ENCODE data around the gene RAB4B. TPM values are rescaled to one million over a fixed set of nuclear protein-coding genes. Genes with fewer than 3 reads are reported as not detected.

Gene RAB4B
- total RNA-seq, 4 donors from 2014 or later, result 12.4 to 20.7 (median 17.0) TPM

DNA sequence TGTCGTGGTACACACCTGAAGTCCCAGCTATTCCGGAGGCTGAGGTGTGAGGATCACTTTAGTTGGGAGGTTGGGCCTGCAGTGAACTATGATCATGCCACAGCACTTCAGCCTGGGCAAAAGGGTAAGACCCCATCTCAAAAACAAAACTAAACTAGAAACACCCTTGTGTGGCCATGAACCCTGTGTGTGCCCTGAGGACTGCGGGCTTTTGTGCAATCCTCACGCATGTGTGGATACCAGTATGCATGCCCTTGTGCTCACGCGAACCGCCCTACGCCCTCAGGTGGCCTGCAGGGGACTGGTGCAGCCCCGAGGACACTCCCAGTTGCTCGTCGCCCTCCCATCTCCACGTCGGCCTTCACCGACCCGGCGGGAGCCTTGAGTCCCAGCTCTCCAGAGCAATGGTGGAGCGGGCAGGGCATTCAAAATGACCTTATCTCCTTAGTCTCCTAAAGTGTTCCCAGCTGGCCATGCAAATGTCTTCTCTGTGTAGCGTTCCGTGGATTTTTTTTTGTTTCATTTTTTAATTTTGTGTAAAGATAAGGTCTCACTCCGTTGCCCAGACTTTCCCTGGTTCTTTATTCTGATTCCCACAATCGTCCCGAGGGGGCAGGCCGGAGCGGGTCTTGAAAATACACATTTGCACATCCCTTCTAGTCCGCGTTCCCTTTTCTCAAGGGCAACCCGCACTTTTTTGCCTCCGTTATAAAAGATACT, 20.1 kb downstream of the RAB4B start:
- Histone ChIP-seq H3K36me3 (peaks cover 8% of the 10 kb centered on the region), H3K4me3 (peak overlapping the region; percentile 97), H3K27me3 (no peaks in the 10 kb centered on the region), H3K27ac (peak overlapping the region; percentile 84), H3K9me3 (no peaks in the 10 kb centered on the region), H3K4me1 (peaks cover 42% of the 10 kb centered on the region)
- DNase-seq (ENCODE audit: low spot score in 2 of 2), result peak; percentile 85 to 87
- TF ChIP-seq POLR2A (IDR thresholded peaks at IDR 0.05), result no peak
- TF ChIP-seq POLR2AphosphoS5 (IDR thresholded peaks at IDR 0.05), result no peak
- TF ChIP-seq EP300 (IDR thresholded peaks at IDR 0.05), result no peak
- TF ChIP-seq, protein P1, sequence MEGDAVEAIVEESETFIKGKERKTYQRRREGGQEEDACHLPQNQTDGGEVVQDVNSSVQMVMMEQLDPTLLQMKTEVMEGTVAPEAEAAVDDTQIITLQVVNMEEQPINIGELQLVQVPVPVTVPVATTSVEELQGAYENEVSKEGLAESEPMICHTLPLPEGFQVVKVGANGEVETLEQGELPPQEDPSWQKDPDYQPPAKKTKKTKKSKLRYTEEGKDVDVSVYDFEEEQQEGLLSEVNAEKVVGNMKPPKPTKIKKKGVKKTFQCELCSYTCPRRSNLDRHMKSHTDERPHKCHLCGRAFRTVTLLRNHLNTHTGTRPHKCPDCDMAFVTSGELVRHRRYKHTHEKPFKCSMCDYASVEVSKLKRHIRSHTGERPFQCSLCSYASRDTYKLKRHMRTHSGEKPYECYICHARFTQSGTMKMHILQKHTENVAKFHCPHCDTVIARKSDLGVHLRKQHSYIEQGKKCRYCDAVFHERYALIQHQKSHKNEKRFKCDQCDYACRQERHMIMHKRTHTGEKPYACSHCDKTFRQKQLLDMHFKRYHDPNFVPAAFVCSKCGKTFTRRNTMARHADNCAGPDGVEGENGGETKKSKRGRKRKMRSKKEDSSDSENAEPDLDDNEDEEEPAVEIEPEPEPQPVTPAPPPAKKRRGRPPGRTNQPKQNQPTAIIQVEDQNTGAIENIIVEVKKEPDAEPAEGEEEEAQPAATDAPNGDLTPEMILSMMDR (IDR thresholded peaks at IDR 0.05), result peak; percentile 23 to 35
- WGBS, result 12% methylated on average over 22 of the region's 28 CpGs

DNA sequence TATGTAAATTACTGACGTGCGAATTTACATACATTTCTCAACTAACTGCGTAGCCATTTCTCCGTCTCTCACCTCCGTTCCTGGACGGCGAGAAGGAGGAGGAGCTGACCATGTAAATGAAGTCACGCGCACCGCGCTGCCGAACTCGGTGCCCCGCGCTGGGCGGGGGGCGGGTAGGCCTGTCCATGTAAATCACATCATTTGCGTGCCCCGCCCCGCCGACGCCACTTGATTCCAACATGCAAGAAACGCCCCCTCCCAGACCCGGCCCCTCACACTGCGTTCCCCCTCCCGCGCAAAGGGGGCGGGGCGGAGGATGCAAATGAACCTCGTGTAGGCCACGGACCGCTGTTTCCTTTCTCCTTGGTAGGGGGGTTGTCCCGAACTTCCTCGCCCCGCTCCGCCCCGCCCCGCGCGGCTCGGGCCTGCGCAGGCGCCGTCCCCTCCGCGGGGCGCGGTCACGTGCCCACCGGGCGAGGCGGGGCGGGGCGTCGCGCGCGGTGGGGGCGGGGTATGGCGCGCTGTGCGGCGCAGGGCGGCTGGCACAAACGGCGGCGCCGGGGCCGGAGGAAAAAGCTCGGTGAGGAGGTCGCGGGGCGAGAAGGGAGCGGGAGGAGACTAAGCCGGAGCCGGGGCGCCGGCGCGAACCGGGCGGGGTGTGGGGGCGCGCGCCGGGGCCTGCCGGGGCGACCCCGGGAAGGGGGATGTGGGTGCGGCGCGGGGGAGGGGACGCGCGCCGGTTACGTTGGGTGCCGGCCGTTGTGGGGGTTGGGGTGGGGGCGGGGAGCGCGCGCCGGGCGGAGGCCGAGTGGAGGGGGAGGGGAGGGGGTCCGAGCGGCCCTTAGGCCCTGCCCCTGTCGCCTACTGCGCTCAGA, 20.9 kb downstream of the RAB4B start, which contains the start of gene EGLN2:
Gene EGLN2 (plus strand): TSS at position 509 of the 875 bp plus-strand sequence. CDS start 1,382 bp downstream, outside the sequence.
- Histone ChIP-seq H3K27ac (peak within 1 kb of the TSS; percentile 97), H3K27me3 (no peaks in the 10 kb centered on the region), H3K36me3 (peaks cover 8% of the 10 kb centered on the region), H3K4me3 (peak within 1 kb of the TSS; percentile 97), H3K4me1 (peaks cover 50% of the 10 kb centered on the region), H3K9me3 (no peaks in the 10 kb centered on the region)
- TF ChIP-seq POLR2A (IDR thresholded peaks at IDR 0.05) (peak in 1 of 2 donors; percentile 56), POLR2AphosphoS5 (IDR thresholded peaks at IDR 0.05) (peak in 2 of 3 donors; percentile 63 to 97), EP300 (IDR thresholded peaks at IDR 0.05) (no peak)
- TF ChIP-seq, protein P1 (IDR thresholded peaks at IDR 0.05), result no peak
- WGBS, result under 1% methylated on average over 34 of the region's 110 CpGs
- DNase-seq (ENCODE audit: low spot score in 2 of 2), result peak; percentile 100

DNA sequence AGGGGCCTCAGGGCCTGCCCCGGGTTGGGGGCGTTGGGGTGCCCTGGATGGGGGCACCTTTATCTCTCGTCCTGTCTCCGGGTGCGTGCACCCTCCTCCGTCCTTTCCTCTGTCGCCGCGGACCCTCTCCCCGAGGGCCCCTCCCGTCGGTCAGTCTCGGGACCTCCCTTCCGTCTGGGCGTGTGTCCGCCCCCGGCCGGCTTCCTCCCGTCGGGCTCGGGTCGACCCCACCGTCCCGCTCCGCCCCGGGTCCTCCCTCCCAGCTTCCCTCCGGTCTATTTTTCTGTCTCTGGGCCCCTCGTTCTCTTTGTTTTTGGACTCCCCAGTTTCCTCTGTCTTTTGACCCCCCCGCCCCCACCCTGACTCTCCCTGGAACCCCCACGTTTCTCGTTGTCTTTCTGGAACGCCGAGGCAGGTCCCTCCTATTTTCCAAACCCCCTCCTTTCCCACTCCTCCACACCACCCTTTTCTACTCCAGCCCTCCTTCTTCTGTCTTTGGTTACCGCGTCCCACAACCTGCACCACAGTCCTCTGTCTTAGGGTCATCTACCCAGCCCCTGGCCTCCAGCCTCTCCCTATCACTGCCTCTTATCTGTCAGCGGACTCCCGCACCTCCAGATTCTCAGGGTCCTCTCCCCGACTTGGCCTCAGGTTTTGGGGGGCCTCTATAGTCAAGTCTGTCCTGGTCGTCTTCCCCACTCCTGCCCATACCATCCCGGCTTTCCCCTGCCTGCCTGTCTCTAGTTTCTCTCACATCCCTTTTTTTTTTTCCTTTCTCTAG, 21.7 kb downstream of the RAB4B start:
- TF ChIP-seq EP300 (IDR thresholded peaks at IDR 0.05) (no peak), POLR2A (IDR thresholded peaks at IDR 0.05) (no peak), POLR2AphosphoS5 (IDR thresholded peaks at IDR 0.05) (no peak)
- TF ChIP-seq, protein P1 (IDR thresholded peaks at IDR 0.05), result no peak
- Histone ChIP-seq H3K4me3 (peak overlapping the region; percentile 97), H3K36me3 (peaks cover 8% of the 10 kb centered on the region), H3K27me3 (no peaks in the 10 kb centered on the region), H3K4me1 (peaks cover 59% of the 10 kb centered on the region), H3K27ac (peak overlapping the region; percentile 97), H3K9me3 (no peaks in the 10 kb centered on the region)
- WGBS, result 3% methylated on average over 39 of the region's 40 CpGs
- DNase-seq (ENCODE audit: low spot score in 2 of 2), result peak in 1 of 2 donors; percentile 86

DNA sequence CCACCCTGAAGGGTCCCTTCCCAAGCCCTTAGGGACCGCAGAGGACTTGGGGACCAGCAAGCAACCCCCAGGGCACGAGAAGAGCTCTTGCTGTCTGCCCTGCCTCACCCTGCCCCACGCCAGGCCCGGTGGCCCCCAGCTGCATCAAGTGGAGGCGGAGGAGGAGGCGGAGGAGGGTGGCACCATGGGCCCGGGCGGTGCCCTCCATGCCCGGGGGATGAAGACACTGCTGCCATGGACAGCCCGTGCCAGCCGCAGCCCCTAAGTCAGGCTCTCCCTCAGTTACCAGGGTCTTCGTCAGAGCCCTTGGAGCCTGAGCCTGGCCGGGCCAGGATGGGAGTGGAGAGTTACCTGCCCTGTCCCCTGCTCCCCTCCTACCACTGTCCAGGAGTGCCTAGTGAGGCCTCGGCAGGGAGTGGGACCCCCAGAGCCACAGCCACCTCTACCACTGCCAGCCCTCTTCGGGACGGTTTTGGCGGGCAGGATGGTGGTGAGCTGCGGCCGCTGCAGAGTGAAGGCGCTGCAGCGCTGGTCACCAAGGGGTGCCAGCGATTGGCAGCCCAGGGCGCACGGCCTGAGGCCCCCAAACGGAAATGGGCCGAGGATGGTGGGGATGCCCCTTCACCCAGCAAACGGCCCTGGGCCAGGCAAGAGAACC, 22.4 kb downstream of the RAB4B start:
- peak overlapping the region; percentile 97 for H3K4me3 ChIP-seq
- 42% methylated on average over 11 of the region's 27 CpGs for WGBS
- H3K27me3 ChIP-seq, result no peaks in the 10 kb centered on the region
- H3K9me3 ChIP-seq, result no peaks in the 10 kb centered on the region
- peak overlapping the region; percentile 97 for H3K27ac ChIP-seq
- H3K36me3 ChIP-seq, result peaks cover 8% of the 10 kb centered on the region
- no peak for TF ChIP-seq POLR2AphosphoS5 (IDR thresholded peaks at IDR 0.05)
- no peak for TF ChIP-seq POLR2A (IDR thresholded peaks at IDR 0.05)
- TF ChIP-seq, protein P1 (IDR thresholded peaks at IDR 0.05), result no peak
- no peak for TF ChIP-seq EP300 (IDR thresholded peaks at IDR 0.05)
- DNase-seq (ENCODE audit: low spot score in 2 of 2), result no peak
- peaks cover 66% of the 10 kb centered on the region for H3K4me1 ChIP-seq
